GM12878 (cell line): Measurements from ENCODE around the gene WDFY4. TPM values are rescaled to one million over a fixed set of nuclear protein-coding genes. Genes with fewer than 3 reads are reported as not detected.

ENCODE experiments used
- ATAC-seq: fragments of 200-7000 bp; cut with Tn5 transposase; 3 replicates; pipeline ENCODE4 v1.9.1; 2020; ENCODE audit warnings: mild to moderate bottlenecking, moderate library complexity
- BruUV-seq: library from RNA; stranded (reverse); fragments of 400-500 nt; replicated peaks from 2 replicates; lab custom pipeline; 2021; lab: Mats Ljungman, UMichigan
- CTCF ChIA-PET: fragments of 300-600 bp; sonication (Branson Sonifier 250); formaldehyde crosslinking; extraction: SDS; loops from one replicate; lab custom pipeline; 2021; ENCODE audit warnings: inconsistent platforms; lab: Yijun Ruan, JAX
- POLR2A ChIA-PET: fragments of 350-600 bp; formaldehyde crosslinking; extraction: SDS; loops from one replicate; lab custom pipeline; 2021; ENCODE audit warnings: inconsistent platforms; lab: Charles Lee
- RAD21 ChIA-PET: fragments of 300-600 bp; sonication (Branson Sonifier 250); formaldehyde crosslinking; loops from one replicate; lab custom pipeline; 2023; ENCODE audit warnings: antibody characterized with exemption; ENCODE audit not compliant: unreplicated experiment; lab: Charles Lee
- SMC1A ChIA-PET: fragments of 300-600 bp; sonication (Branson Sonifier 250); formaldehyde crosslinking; loops from one replicate; lab custom pipeline; 2023; ENCODE audit not compliant: unreplicated experiment, uncharacterized antibody; lab: Charles Lee
- DNase-seq: peaks from one replicate; pipeline ENCODE4 v3.0.0-alpha.2; 2011; ENCODE audit warnings: low read depth, low spot score
- FAIRE-seq: peaks from 3 replicates; lab custom pipeline; 2011; peaks lifted over from hg19 to GRCh38; lab: Jason Lieb, UNC
- H2AFZ ChIP-seq: 2 replicates; pipeline ENCODE4 v1.6.0; 2011; ENCODE audit warnings: low read depth, low read length, control low read depth; ENCODE audit not compliant: control insufficient read depth
- H3K27ac ChIP-seq: 2 replicates; pipeline ENCODE4 v1.5.1; 2011; ENCODE audit warnings: control low read depth; ENCODE audit not compliant: control insufficient read depth, insufficient read depth
- H3K27me3 ChIP-seq, 2 experiments: replicated peaks in 1 of 2; 2 replicates each; pipeline versions ENCODE4 v1.6.0 to v1.6.1; 2011; ENCODE audit warnings: low read length in 1 of 2; ENCODE audit not compliant: control insufficient read depth in 2 of 2, insufficient read depth in 2 of 2
- H3K36me3 ChIP-seq, 2 experiments: 2 replicates each; pipeline ENCODE4 v1.5.1; 2011; ENCODE audit warnings: low read length in 1 of 2; ENCODE audit not compliant: control insufficient read depth in 2 of 2, insufficient read depth in 2 of 2
- H3K4me1 ChIP-seq: 2 replicates; pipeline ENCODE4 v1.6.1; 2011; ENCODE audit warnings: mild to moderate bottlenecking, low read length, moderate library complexity, mixed read lengths; ENCODE audit not compliant: control insufficient read depth, insufficient read depth
- H3K4me2 ChIP-seq: 2 replicates; pipeline ENCODE4 v1.6.0; 2011; ENCODE audit warnings: control low read depth; ENCODE audit not compliant: control insufficient read depth, insufficient read depth
- H3K4me3 ChIP-seq: fragments of 200-600 bp; sonication (generic); 2 replicates; pipeline ENCODE4 v1.5.1; 2016
- H3K79me2 ChIP-seq: 2 replicates; pipeline ENCODE4 v1.6.0; 2011; ENCODE audit warnings: low read length; ENCODE audit not compliant: control insufficient read depth, insufficient read depth
- H3K9ac ChIP-seq: 2 replicates; pipeline ENCODE4 v1.8.0; 2011; ENCODE audit warnings: low read length, control low read depth, mixed read lengths; ENCODE audit not compliant: control insufficient read depth, insufficient read depth
- H3K9me3 ChIP-seq: replicated peaks from 3 replicates; pipeline ENCODE4 v1.5.1; 2011; ENCODE audit warnings: mild to moderate bottlenecking, low read length; ENCODE audit not compliant: control insufficient read depth, insufficient read depth
- H4K20me1 ChIP-seq: 2 replicates; pipeline ENCODE4 v1.6.0; 2011; ENCODE audit not compliant: control insufficient read depth, insufficient read depth
- BCL11A ChIP-seq: IDR thresholded peaks from 2 replicates; pipeline ENCODE4 v1.6.1; 2011; ENCODE audit warnings: low read depth, low read length
- BHLHE40 ChIP-seq, 2 experiments: fragments of 450-650 bp in 1 of 2; IDR thresholded peaks; 2 replicates each; pipeline ENCODE4 v1.6.1; 2011 to 2017; ENCODE audit warnings: low read depth in 2 of 2, borderline replicate concordance in 1 of 2, improper control_type of control experiment in 1 of 2, low read length in 1 of 2, mild to moderate bottlenecking in 1 of 2
- CBX3 ChIP-seq: fragments of 200-600 bp; sonication (generic); IDR thresholded peaks from 2 replicates; pipeline ENCODE4 v1.6.1; 2016; ENCODE audit warnings: low read depth, borderline replicate concordance
- CREB1 ChIP-seq: IDR thresholded peaks from 2 replicates; pipeline ENCODE4 v1.6.1; 2012; ENCODE audit warnings: low read depth, mild to moderate bottlenecking, inconsistent platforms
- DPF2 ChIP-seq: fragments of 450-650 bp; IDR thresholded peaks from 2 replicates; pipeline ENCODE4 v1.6.1; 2017; ENCODE audit warnings: mild to moderate bottlenecking
- ESRRA ChIP-seq: IDR thresholded peaks from 2 replicates; pipeline ENCODE4 v1.6.1; 2012; ENCODE audit warnings: mild to moderate bottlenecking, low read length, improper control_type of control experiment
- FOS ChIP-seq: IDR thresholded peaks from 3 replicates; pipeline ENCODE4 v1.6.1; 2011; ENCODE audit warnings: borderline replicate concordance; ENCODE audit not compliant: insufficient read length; ENCODE audit errors: extremely low read depth
- JUND ChIP-seq: IDR thresholded peaks from 2 replicates; pipeline ENCODE4 v1.6.1; 2012; ENCODE audit warnings: low read depth, mild to moderate bottlenecking, low read length, improper control_type of control experiment, moderate library complexity
- KDM1A ChIP-seq: fragments of 200-600 bp; sonication (generic); IDR thresholded peaks from 2 replicates; pipeline ENCODE4 v1.6.1; 2016; ENCODE audit warnings: borderline replicate concordance
- MAX ChIP-seq: IDR thresholded peaks from 2 replicates; pipeline ENCODE4 v1.6.1; 2012; ENCODE audit warnings: low read depth, low read length, improper control_type of control experiment
- MEF2A ChIP-seq: IDR thresholded peaks from 2 replicates; pipeline ENCODE4 v1.6.1; 2011; ENCODE audit warnings: low read depth, mild to moderate bottlenecking, low read length, moderate library complexity; ENCODE audit not compliant: insufficient read depth
- MXI1 ChIP-seq: fragments of 150-350 bp; IDR thresholded peaks from 2 replicates; pipeline ENCODE4 v1.6.1; 2011; ENCODE audit warnings: low read depth, mild to moderate bottlenecking, inconsistent platforms, low read length, improper control_type of control experiment
- PAX5 ChIP-seq: IDR thresholded peaks from 2 replicates; pipeline ENCODE4 v1.6.1; 2011; ENCODE audit warnings: low read depth, low read length, borderline replicate concordance
- RBBP5 ChIP-seq: fragments of 200-600 bp; sonication (generic); conservative IDR thresholded peaks from 2 replicates; pipeline ENCODE4 v1.6.1; 2016
- TCF7 ChIP-seq: IDR thresholded peaks from 2 replicates; pipeline ENCODE4 v1.6.1; 2014; ENCODE audit warnings: antibody characterized with exemption, borderline replicate concordance
- ZNF592 ChIP-seq: fragments of 450-650 bp; IDR thresholded peaks from 2 replicates; pipeline ENCODE4 v1.6.1; 2017; ENCODE audit warnings: mild to moderate bottlenecking, moderate library complexity
- ZSCAN29 ChIP-seq: fragments of 450-650 bp; IDR thresholded peaks from 2 replicates; pipeline ENCODE4 v1.6.1; 2017; ENCODE audit warnings: mild to moderate bottlenecking, moderate library complexity
- WGBS: methylation state at CpG from one replicate; pipeline ENCODE4 v1.1.6; 2016; ENCODE audit warnings: low lambda C conversion rate; ENCODE audit not compliant: insufficient replicate concordance, insufficient coverage; ENCODE audit errors: missing lambda C conversion rate; 5-methylcytosine and 5-hydroxymethylcytosine counted together
- in situ Hi-C: fragments of 300-500 bp; cut with MboI; formaldehyde crosslinking; loops from 9 replicates; pipeline ENCODE4 v1.14.3; 2018; ENCODE audit warnings: mixed read lengths
- intact Hi-C: fragments of 100-400 bp; cut with micrococcal nuclease; formaldehyde crosslinking; loops from one replicate; pipeline ENCODE4 v1.14.2; 2022; ENCODE audit not compliant: unreplicated experiment
- polyA plus RNA-seq, 11 experiments: library from polyadenylated mRNA; depleted of rRNA in 4 of 11; unstranded in 6 of 11; stranded (reverse) in 5 of 11; fragments of >200 nt; fragmentation: Nextera tagmentation in 4 of 11; fragmentation: Illumina TruSeq in 1 of 11; extraction: Ambion mirVana in 4 of 11; extraction: Trizol in 1 of 11; gene quantifications; 1 replicate in 1 of 11; 2 replicates in 10 of 11; pipeline versions ENCODE4 v1.2.1 to v1.2.3, GENCODE V29; 2011 to 2016; ENCODE audit warnings: inconsistent platforms in 2 of 11, missing spikeins in 2 of 11, low read depth in 1 of 11
- total RNA-seq, 4 experiments: library from RNA; depleted of rRNA in 3 of 4; stranded (reverse); fragments of >200 nt in 3 of 4; fragmentation: Illumina TruSeq in 1 of 4; extraction: Trizol in 1 of 4; gene quantifications; 2 replicates each; pipeline versions ENCODE4 v1.2.1 to v1.2.3, GENCODE V29; 2013 to 2021

WDFY4 gene
- total and polyA plus RNA-seq, 10 of the 15 experiments (the other 5 are each of a cell fraction or from before 2014, with no cell fraction given), result 13.5 to 132 (median 47.3) TPM

- TF ChIP-seq JUND (no peak), FOS (no peak), ESRRA (no peak), PAX5 (no peak), KDM1A (no peak), DPF2 (no peak), ZSCAN29 (no peak), RBBP5 (no peak), ZNF592 (no peak), MAX (no peak), MEF2A (no peak), BHLHE40 (IDR thresholded peaks at IDR 0.05; ENCODE audit: borderline replicate concordance in 1 of 2, low read depth in 2 of 2, low read length in 1 of 2) (no peak), TCF7 (no peak), MXI1 (no peak), CREB1 (no peak), BCL11A (no peak), CBX3 (no peak)
- no TSS peak for BruUV-seq
- no peak overlapping the region for H3K4me2 ChIP-seq
- WGBS, result 96% methylated on average over 8 of the region's 8 CpGs
- FAIRE-seq (no peak), DNase-seq (no peak), ATAC-seq (no peak)
- RAD21 ChIA-PET, result no interaction called here
- POLR2A ChIA-PET, result no interaction called here
- H3K36me3 ChIP-seq, result peaks cover 23 to 27% of the 10 kb centered on the region in 2 experiments; a peak in 3 of 4 replicates
- no peaks in the 10 kb centered on the region for H3K9me3 ChIP-seq
- no peaks in the 10 kb centered on the region for H3K27me3 ChIP-seq
- in situ Hi-C loops (no loop called here), intact Hi-C loops (no loop called here)
- no peak overlapping the region for H3K4me3 ChIP-seq
- SMC1A ChIA-PET, result no interaction called here
- no peak overlapping the region for H2AFZ ChIP-seq
- no peak overlapping the region for H3K27ac ChIP-seq
- CTCF ChIA-PET, result interaction anchor here (1.5 kb wide), 1 partner anchor 162 kb away, joined by 5 read pairs; no protein-coding TSS in a partner anchor
- no peaks in the 10 kb centered on the region for H4K20me1 ChIP-seq
- H3K4me1 ChIP-seq, result no peaks in the 10 kb centered on the region
- no peaks in the 10 kb centered on the region for H3K79me2 ChIP-seq
- H3K9ac ChIP-seq, result no peak overlapping the region
Measured at GRCh38 chr10:48819783-48820182, 135.1 kb downstream of the WDFY4 start.
